ENCODE measurements around the gene ITGA1. TPM values are rescaled to one million over a fixed set of nuclear protein-coding genes. Genes with fewer than 3 reads are reported as not detected.

The ITGA1 gene
- total and polyA plus RNA-seq, 2 of the 13 experiments (the other 11 are each of a cell fraction or from before 2014, with no cell fraction given) = 23.1 to 28.6 TPM

GRCh38 chr5:52800394-52801213 lies 12.9 kb downstream of the ITGA1 start (continued):
- 0 out of 2 replicates have a peak, but pooled peaks have one; percentile 40 for TF ChIP-seq CREB3 (CRISPR knock-in tag; IDR thresholded peaks at IDR 0.05)
- 0 out of 4 replicates have a peak, but pooled peaks of 1 of the 2 experiments have one; percentile 25 for TF ChIP-seq EP300 (IDR thresholded peaks at IDR 0.05; ENCODE audit: low read depth in 2 of 2, low read length in 2 of 2)
- no peak for TF ChIP-seq EP300 (CRISPR knock-in tag; IDR thresholded peaks at IDR 0.05; ENCODE audit: borderline replicate concordance)
- TF ChIP-seq SOX5 (CRISPR knock-in tag; IDR thresholded peaks at IDR 0.05; ENCODE audit: borderline replicate concordance) = 0 out of 2 replicates have a peak, but pooled peaks have one; percentile 16
- peak; percentile 23; the same call in 1 of the 2 replicates for TF ChIP-seq PAXIP1 (CRISPR knock-in tag; conservative IDR thresholded peaks at IDR 0.05)
- TF ChIP-seq DNMT1 (CRISPR knock-in tag; IDR thresholded peaks at IDR 0.05) = 0 out of 2 replicates have a peak, but pooled peaks have one; percentile 39
- TF ChIP-seq ETV6 (CRISPR knock-in tag; conservative IDR thresholded peaks at IDR 0.05) = no peak; the same call in 1 of the 2 replicates
- TF ChIP-seq CC2D1A (CRISPR knock-in tag; IDR thresholded peaks at IDR 0.05) = no peak
- TF ChIP-seq ZNF280B (CRISPR knock-in tag; IDR thresholded peaks at IDR 0.05; ENCODE audit: borderline replicate concordance) = 0 out of 2 replicates have a peak, but pooled peaks have one; percentile 52
- no peak for TF ChIP-seq ZBTB40 (IDR thresholded peaks at IDR 0.05)
- TF ChIP-seq ZBTB40 (CRISPR knock-in tag; IDR thresholded peaks at IDR 0.05) = peak; percentile 84; the same call in 1 of the 2 replicates
- peak; percentile 79; the same call in 1 of the 2 replicates for TF ChIP-seq ZNF510 (CRISPR knock-in tag; IDR thresholded peaks at IDR 0.05; ENCODE audit: low read depth)

All from HepG2 (cell line).